PC-9 (cell line): ENCODE results near the gene C12orf57.

Experiments used
- CTCF ChIP-seq: fragments of 200-600 bp; sonication (generic); conservative IDR thresholded peaks from 2 replicates; pipeline ENCODE4 v1.6.1; 2017; ENCODE audit warnings: mixed run types, antibody characterized with exemption, mild to moderate bottlenecking, moderate library complexity
- EZH2 ChIP-seq: fragments of 200-600 bp; sonication (generic); IDR thresholded peaks from 2 replicates; pipeline ENCODE4 v1.8.0; 2017; ENCODE audit warnings: antibody characterized with exemption, low read depth

GRCh38 chr12:6904280-6905276 is 39.2 kb upstream of the C12orf57 start, which contains the start of gene LRRC23:
- TF ChIP-seq CTCF (no peak), EZH2 (no peak)
